NCI-H748 (cell line): Measurements from ENCODE around the gene FAM53B.

Source experiments
- DNase-seq: peaks from one replicate; lab custom pipeline; 2025; ENCODE audit not compliant: unreplicated experiment; lab: John Stamatoyannopoulos, UW

The FAM53B gene

DNA sequence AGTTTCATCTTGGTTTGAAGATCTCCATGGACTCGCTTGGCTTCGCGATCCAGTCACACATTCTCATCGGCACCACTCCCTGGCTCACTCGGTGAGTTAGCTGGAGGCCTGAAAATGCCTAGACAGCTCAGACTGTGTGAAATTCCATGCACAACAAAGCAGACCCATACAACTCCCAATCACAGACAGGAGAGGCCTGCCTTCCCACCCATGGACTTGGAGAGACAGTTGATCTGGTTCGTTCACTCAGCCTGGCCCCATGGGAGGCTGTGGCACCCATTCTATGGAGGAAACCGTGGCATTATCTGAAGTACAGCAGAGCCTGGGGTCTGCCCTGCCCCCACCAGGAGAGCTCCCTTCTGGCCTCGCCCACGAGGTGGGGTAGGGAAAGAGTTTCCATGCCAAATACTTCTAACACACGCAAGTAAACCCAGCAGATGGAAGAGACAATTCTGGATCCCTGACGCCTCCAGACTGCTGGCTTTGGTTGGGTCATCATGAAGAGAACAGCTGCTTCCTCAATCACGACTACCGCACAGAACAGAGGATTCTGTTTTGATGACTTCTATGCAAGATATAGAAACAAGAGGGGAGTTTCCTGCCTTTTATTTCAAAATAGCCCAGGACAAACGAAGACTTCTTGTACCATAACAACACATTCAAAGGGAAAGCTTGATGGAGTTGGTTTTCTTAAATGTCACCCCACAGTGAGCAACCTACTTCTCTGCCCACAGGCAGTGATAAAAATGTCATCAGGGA lies 15.9 kb downstream of the FAM53B start:
- no peak for DNase-seq

DNA sequence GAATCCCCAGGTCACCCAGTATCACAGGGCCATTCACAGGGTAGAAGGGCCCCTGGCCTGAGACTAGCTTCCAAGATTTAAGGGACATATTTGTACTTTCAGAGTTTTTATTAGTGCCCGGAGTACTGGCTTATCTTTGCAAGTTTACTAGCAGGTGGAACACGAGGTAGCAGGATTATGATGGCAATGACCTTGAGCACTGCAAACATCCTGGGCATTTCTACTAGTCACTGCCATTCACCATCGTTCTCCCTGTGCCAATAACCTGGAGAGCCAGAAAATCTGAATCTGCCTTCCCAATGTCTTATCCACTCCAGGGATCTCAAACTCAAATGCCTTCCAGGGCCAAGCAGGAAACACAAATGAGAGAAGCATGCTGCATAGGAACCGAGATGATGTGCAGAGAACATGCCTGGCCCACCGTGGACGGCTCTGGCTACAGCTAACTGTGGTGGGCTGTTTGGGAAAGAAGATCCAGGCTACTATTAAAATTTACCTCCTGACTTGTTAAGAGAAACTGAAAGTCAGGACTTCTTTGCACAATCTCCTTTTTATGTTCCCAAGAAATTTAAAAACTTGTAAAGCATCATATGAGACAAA lies 16.7 kb downstream of the FAM53B start:
- no peak for DNase-seq

- DNase-seq = no peak
Observed at GRCh38 chr10:124725791-124726190, 18.4 kb downstream of the FAM53B start.

- DNase-seq = no peak
Observed at GRCh38 chr10:124725171-124725631, 19.0 kb downstream of the FAM53B start.

- peak; percentile 76 for DNase-seq
Observed at GRCh38 chr10:124724279-124725027, 19.7 kb downstream of the FAM53B start.

DNA sequence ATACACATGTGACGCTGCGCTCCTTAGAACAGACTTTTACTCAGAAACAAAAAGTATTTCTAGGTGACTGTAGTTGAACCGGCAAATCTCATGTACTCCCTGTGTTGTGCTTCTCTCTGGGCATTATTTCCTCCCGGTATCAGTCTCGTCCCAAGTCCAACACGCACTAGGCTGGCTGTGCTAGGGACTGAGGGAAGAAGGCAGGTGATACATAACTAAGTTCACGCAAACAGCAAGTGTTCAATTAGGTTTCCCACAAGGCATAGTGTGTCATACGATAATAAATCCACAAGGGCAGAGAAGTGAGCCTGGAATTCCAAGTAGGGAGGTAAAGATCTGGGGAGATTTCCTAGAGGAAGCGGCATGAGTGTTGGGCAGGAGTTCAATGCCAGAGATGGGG lies 20.4 kb downstream of the FAM53B start:
- no peak for DNase-seq

DNA sequence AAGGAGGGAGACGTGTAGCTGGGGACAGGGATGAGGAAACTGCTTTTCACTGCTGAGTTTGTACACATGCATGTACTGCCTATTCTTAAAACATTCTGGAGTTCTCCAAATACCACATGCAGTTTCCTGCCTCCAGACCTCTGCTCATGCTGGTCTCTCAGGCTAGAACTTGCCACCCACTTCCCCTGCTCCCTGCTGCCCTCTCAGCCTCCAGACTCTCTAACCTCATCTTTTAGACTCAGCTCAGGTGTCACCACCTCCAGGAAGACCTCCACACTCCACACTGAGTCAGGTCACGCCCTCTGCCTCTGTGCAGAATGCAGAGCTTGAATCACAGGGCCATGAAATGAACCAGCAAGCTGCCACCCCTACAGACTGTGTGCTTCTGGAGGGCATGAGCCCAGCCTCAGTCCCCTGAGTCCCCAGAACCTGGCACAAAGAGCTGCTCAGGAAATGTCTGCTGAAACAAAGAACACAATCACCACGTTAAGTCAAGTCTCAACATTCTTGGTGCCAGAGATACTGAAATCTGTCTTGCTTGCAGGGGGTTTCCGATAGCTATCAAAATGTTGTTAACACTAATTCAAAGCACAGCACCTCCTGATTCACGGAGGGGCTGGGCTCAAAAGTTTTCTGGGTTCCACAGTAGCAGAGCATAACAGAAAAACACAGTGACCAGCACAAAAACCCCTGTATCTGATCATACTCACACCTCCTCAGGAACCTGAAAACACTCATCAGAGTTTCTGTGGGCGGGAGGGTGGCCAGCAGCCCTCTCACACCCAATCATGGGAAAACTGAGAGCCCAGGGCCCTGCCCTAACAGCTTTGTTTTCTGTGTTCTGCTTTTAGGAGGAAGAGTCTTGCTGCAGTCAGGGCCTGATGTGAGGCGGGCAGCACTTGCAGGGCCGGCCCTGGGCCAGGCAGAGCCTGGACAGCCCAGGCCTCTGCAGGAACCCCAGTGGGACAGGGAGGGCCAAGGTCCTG lies 21.1 kb downstream of the FAM53B start:
- no peak for DNase-seq

DNA sequence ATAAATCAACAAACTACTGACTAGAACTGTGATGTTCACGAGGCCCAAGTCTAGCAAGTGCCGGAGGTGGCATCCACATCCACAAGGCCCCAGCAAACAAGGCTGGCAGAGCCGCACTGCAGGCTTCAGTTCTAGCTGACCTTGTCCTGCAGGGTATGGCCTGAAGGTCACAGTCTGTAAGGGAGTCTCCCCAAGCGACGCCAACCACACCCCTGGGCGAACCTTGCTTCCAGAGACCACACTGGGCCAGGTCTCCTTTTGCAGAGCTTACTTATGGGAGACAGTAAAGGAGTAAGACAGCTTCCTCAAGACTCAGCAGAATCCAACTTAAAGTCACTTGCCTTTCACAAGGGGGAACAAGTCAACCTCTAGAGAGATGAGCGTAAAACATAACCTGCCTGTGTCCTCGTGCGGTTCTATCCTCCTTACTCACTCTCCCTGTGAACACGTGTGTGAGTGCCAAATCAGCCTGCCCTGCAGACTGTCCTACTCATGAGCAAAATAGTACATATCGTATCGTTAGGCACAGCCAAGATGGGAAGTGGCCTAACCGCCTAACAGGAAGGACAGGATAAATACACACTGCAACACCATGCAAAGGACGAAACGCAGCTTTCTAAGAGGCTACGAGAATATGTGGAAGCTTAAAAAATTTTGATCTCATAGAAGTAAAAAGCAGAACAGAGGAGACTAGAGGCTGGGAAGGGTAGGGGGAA lies 22.7 kb downstream of the FAM53B start:
- DNase-seq = no peak

DNA sequence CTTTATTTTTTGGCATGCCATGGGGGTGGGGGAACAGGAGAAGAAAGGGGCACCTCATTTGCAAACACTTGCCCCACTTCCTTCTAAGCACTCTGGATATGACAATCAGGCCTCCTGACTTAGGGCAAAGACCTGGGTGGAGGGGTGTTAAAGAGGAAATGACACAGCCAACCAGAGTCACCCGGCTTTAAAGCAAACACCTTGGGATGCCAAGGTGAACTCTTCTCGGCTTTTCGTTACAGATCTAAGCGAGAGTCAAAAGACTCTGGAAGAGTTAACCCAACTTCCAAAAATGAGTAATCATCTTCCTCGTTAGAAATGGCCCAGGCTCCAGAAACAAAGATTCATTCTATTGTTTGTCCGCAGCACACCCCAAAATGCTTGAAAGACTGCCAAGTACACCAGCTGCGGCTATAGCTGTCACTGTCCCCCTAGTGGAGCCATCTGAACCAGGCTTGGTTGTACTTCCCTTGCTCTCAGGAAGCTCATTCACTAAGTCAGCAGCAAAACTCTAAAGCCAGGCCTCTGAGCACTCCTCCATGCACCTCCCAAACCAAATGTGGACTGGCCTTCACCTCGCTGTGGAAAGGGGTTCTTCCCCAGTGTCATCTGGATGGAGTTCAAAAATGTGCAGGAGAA lies 24.8 kb downstream of the FAM53B start:
- no peak for DNase-seq

GRCh38 chr10:124717911-124718741 lies 26.1 kb downstream of the FAM53B start:
- peak; percentile 9 for DNase-seq

GRCh38 chr10:124717041-124717757 lies 27.0 kb downstream of the FAM53B start:
- no peak for DNase-seq

DNA sequence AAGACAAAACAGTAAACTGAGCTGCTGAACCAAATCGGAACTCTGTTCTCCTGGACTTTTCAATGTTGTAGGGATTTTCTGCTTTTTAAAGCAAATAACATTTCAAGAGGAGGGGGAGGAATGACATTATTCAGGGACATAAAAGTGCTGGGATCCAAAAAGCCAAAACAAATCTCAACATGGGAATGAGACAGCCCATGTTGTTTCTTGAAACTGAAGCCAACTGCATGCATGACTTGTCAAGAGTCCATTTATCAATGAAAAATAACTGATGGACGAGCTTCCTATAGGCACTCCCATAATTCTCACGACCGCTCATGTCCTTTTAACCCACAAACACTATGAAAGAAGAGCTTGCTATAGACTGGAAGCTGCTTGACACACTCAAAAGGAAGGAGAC lies 27.8 kb downstream of the FAM53B start:
- no peak for DNase-seq

GRCh38 chr10:124715439-124715838 lies 28.7 kb downstream of the FAM53B start:
- no peak for DNase-seq

GRCh38 chr10:124713679-124714255 lies 30.4 kb downstream of the FAM53B start:
- no peak for DNase-seq

- DNase-seq = no peak
Observed at GRCh38 chr10:124712704-124713407, 31.3 kb downstream of the FAM53B start.

GRCh38 chr10:124711145-124711544 lies 33.0 kb downstream of the FAM53B start:
- DNase-seq = peak; percentile 32

- DNase-seq = no peak
Observed at GRCh38 chr10:124710266-124710881, 33.8 kb downstream of the FAM53B start.
